Skeletal muscle satellite cell (primary cell): ENCODE results near the gene TOMM7.
A peak's percentile ranks its signal among the peaks of the same experiment; 100 is the strongest.

ENCODE experiments used
- H3K27me3 ChIP-seq: 2 replicates; pipeline ENCODE4 v1.7.0; 2013; ENCODE audit warnings: low read length; ENCODE audit not compliant: control insufficient read depth, insufficient read depth
- H3K36me3 ChIP-seq: 2 replicates; pipeline ENCODE4 v1.7.0; 2013; ENCODE audit warnings: mild to moderate bottlenecking, control low read depth, low read length; ENCODE audit not compliant: insufficient read depth
- H3K4me1 ChIP-seq: 2 replicates; pipeline ENCODE4 v1.7.0; 2013; ENCODE audit warnings: low read length; ENCODE audit not compliant: control insufficient read depth, insufficient read depth
- H3K4me2 ChIP-seq: 2 replicates; pipeline ENCODE4 v1.7.0; 2013; ENCODE audit warnings: mild to moderate bottlenecking, low read length
- H3K4me3 ChIP-seq: 2 replicates; pipeline ENCODE4 v1.7.0; 2013; ENCODE audit warnings: low read length
- H3K9ac ChIP-seq: 2 replicates; pipeline ENCODE4 v1.7.0; 2013; ENCODE audit warnings: mild to moderate bottlenecking, low read depth, low read length, moderate library complexity
- H3K9me3 ChIP-seq: replicated peaks from 2 replicates; pipeline ENCODE4 v1.7.0; 2013; ENCODE audit warnings: mild to moderate bottlenecking, control low read depth, low read length

Gene TOMM7

DNA sequence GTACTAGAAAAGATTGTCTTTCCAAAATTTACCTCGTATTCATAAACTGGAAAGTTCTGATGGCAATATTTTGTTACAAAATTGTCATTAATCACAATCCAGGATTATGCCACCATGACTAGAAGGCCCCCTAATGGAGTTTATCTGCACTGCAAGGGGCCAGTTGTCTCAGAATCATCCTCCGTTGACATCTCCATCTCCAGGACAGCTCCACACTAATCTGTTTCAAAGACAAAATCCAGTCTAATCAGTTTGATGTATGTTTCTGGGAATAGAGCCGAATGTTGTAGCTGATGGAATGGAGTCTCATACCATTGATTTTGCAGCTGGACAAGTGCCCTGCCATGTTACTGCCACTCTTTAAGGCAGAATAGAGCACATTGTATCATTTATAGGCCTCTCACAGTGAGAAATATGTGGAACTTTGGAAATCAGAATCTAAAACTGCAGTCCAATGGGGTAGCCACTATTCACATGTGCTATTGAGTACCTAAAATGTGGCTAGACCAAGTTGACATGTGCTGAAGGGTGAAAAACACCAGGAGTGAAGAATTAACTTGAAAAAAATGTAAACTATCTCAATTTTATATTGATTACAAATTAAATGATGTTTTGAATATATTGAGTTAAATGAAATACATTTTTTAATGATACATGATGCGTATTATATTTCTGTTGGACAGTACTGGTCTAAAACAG is 38.3 kb upstream of the TOMM7 start:
- Histone ChIP-seq H3K4me1 (peaks cover 63% of the 10 kb centered on the region), H3K9me3 (no peaks in the 10 kb centered on the region), H3K9ac (peak overlapping the region; percentile 46), H3K4me3 (no peak overlapping the region), H3K4me2 (no peak overlapping the region), H3K27me3 (no peaks in the 10 kb centered on the region), H3K36me3 (peaks cover 19% of the 10 kb centered on the region)

DNA sequence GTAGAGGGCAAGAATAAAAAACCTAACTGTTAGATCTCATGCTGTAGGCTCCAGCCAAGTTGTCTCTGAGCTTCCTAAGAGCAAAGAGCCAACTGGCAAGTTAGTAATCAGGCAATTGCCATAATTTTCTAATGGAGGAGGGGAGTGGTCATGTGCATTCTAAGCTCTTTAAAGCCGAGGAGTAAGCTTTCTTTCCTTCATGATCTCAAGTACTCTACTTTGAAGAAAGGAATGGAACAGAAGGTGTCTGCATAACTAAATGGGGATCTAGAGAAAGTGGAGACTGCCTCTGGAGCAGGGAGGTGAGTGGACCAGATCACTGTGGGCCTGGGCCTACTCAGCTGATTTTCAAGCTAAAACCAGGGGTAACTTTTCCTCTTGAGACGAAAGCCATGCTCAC is 37.7 kb upstream of the TOMM7 start:
- Histone ChIP-seq H3K9ac (peak overlapping the region; percentile 46), H3K4me3 (no peak overlapping the region), H3K36me3 (peaks cover 19% of the 10 kb centered on the region), H3K9me3 (no peaks in the 10 kb centered on the region), H3K4me1 (peaks cover 64% of the 10 kb centered on the region), H3K4me2 (no peak overlapping the region), H3K27me3 (no peaks in the 10 kb centered on the region)

DNA sequence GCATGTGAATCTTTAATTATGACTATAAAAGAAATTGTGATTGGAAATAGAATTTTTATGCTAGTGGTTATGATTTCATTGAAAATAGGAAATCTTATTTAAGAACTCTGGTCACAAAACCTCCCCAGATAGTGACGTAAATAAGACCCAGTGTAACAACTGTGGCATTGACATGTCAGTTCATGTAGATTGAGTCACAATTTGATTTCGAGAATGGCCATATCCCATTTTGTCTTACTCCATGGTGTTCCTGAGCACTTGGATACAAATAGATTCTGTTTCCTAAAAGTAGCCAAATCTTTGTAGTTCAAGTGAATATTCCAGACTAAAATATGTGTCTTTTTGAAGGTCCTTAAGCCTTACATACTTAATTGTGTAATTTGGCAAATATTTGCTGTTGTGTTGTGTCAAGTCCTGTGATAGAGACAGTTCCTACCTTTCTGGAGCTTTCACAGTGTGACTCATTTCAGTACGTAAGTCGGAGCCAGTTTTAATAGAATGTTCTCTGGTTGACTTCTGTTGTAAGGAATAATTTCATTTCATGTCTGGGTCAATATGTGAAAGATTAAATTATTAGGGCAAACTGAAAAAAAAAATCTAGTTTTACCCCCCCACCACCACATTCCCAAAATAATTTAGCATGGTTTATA is 37.1 kb upstream of the TOMM7 start:
- H3K4me1 ChIP-seq = peaks cover 60% of the 10 kb centered on the region
- peak overlapping the region; percentile 65 for H3K9ac ChIP-seq

DNA sequence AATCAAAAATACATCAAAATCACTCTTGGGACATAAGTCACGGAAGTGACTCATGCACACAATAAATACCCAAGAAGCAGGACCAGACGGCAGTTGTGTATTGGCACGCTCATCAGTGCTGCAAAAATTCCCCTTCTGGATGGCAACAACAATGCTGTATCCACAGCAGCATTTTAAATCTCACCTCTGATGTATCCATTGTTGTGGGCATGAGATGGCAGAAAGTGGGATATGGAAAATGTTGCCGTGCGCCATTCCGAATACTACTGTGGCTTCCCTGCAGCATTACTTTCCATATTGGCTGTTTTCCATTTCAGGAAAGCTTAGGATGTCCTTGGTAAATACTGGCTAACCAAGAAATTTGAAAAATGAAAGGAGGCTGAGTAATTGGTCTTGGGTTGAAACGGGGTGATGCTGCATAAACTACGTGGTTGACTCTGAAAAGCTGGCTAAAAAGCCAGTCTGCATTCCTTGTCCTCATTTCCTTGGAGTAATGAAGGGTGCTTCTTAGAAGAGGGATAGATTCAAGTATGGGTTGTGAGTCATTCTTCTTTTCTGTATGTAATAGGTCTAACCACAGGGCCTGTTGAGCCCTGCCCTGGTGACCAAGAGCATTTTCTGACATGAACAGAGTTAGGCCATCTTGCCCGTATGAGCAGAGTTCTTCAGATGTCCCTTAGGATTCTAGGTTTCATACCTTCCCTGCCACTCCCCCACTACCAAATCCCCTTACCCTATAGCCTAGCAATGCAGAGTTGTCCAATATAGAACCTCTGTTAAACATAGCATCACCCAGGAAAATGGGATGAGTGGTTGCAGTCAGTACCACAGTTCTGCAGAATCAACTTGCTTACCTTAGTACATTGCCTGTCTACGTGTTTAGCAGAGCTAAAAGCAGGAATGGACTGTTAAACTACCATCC is 36.3 kb upstream of the TOMM7 start:
- Histone ChIP-seq H3K9me3 (no peaks in the 10 kb centered on the region), H3K9ac (peak overlapping the region; percentile 65), H3K36me3 (peaks cover 19% of the 10 kb centered on the region), H3K4me3 (peak overlapping the region; percentile 11), H3K4me1 (peaks cover 52% of the 10 kb centered on the region), H3K4me2 (peak overlapping the region; percentile 55), H3K27me3 (no peaks in the 10 kb centered on the region)

More for the DNA sequence above, 37.1 kb upstream of the TOMM7 start:
- Histone ChIP-seq H3K36me3 (peaks cover 19% of the 10 kb centered on the region), H3K4me2 (peak overlapping the region; percentile 16), H3K27me3 (no peaks in the 10 kb centered on the region), H3K9me3 (no peaks in the 10 kb centered on the region), H3K4me3 (no peak overlapping the region)

DNA sequence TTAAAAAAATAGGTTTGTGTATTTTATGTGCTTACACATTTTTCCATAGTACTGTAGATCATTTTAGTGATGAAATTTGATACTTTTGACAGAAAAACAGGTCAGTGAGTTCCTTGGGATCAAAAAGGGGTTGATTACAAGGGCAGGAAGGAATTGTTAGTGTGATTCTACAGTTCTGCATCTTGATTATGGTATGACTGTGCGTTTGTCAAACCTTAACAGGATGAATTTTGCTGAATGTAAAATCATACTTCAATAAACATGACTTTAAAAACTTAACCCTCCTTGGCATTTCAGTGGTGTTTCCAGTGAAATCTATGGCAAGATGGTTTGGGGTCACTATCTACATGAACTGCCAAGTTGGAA is 35.6 kb upstream of the TOMM7 start:
- H3K9ac ChIP-seq = peak overlapping the region; percentile 65
- peak overlapping the region; percentile 13 for H3K4me3 ChIP-seq
- H3K36me3 ChIP-seq = peaks cover 19% of the 10 kb centered on the region
- no peaks in the 10 kb centered on the region for H3K9me3 ChIP-seq
- H3K4me2 ChIP-seq = peak overlapping the region; percentile 55
- peaks cover 48% of the 10 kb centered on the region for H3K4me1 ChIP-seq
- H3K27me3 ChIP-seq = no peaks in the 10 kb centered on the region

DNA sequence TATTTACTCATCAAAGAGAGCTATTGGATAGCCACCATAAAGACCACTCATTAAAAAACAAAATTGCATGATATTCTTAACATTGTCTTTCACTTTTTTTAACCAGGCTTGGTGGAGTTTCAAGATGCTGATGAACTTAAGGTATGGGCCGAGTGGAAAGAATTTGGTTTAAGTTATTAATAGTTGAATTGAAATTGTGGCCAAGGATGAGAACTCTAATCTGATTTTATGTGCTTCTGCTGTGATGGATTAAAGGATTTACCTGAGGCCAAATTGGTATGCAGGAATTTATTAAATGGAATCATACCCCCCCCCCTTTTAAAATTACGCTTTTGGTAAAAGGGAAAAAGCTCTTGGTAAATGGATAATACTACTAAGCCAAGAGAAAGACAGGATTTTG is 33.8 kb upstream of the TOMM7 start:
- Histone ChIP-seq H3K9me3 (no peaks in the 10 kb centered on the region), H3K27me3 (no peaks in the 10 kb centered on the region), H3K36me3 (peaks cover 18% of the 10 kb centered on the region), H3K4me2 (peak overlapping the region; percentile 87), H3K9ac (peak overlapping the region; percentile 99), H3K4me3 (peak overlapping the region; percentile 91), H3K4me1 (peaks cover 48% of the 10 kb centered on the region)

DNA sequence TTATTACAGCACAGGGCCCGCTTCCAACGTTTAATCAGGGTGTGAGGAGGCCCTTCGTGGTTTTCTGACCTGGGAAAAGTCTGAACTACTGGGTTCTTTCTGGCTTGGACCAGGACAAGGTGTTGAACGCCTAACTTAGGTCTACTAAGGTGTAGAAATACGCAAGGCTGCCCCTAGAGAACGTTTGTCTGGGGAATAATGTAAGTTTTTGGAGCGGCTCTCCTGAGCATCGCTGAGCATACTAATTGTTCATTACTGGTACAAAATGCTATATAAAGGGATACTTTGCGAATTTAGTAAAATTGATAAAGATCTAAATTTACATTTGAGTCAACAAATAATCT is 32.4 kb upstream of the TOMM7 start:
- H3K36me3 ChIP-seq = peaks cover 4% of the 10 kb centered on the region
- peak overlapping the region; percentile 99 for H3K9ac ChIP-seq
- H3K9me3 ChIP-seq = no peaks in the 10 kb centered on the region
- H3K4me2 ChIP-seq = peak overlapping the region; percentile 87
- peaks cover 42% of the 10 kb centered on the region for H3K4me1 ChIP-seq
- peak overlapping the region; percentile 91 for H3K4me3 ChIP-seq
- no peaks in the 10 kb centered on the region for H3K27me3 ChIP-seq

DNA sequence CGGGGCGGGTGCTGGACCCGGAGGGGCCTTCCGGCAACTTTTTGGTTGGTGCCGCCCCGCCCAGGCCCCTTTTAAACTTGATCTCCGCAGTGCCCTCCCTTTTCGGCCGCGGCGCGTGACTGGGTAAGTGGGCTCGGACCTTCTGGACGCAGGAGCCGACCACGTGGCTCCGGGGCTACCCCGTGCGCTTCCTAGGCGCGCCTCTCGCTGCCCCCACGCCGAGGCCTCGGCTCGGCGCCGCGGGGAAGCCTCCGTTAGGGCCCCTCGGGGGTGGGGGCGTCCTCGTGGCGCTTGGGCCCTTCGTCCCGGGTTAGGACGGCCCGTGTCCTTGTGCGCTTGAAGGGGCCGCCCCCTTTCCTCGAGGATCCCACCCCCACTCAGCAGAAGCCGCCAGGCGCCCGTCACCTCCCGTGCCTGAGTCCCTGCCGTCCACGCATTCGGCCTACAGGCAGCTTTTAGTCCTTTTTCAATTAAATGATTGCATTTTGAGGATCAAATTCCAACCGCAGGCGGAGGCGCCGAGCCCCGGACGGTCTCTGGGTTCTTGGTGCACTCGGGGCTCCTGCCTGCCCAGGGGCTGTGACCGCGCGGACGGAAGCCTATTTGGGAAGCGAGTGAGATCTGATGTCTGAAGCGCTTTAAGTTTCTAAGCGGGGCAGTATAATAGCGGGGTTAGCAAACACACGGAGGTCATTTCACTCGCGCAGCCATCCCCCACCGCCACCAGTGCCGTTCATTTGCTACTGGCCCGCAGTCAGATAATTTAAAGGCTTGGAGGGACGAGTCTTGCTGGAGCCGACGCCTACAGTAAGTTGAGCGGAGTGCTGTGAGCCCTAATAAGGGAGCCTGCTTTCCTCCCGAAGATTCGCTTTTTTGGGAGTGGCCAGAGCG is 31.8 kb upstream of the TOMM7 start:
- Histone ChIP-seq H3K4me2 (peak overlapping the region; percentile 87), H3K9ac (peak overlapping the region; percentile 99), H3K4me1 (peaks cover 36% of the 10 kb centered on the region), H3K27me3 (no peaks in the 10 kb centered on the region), H3K4me3 (peak overlapping the region; percentile 91), H3K9me3 (no peaks in the 10 kb centered on the region), H3K36me3 (peaks cover 4% of the 10 kb centered on the region)

DNA sequence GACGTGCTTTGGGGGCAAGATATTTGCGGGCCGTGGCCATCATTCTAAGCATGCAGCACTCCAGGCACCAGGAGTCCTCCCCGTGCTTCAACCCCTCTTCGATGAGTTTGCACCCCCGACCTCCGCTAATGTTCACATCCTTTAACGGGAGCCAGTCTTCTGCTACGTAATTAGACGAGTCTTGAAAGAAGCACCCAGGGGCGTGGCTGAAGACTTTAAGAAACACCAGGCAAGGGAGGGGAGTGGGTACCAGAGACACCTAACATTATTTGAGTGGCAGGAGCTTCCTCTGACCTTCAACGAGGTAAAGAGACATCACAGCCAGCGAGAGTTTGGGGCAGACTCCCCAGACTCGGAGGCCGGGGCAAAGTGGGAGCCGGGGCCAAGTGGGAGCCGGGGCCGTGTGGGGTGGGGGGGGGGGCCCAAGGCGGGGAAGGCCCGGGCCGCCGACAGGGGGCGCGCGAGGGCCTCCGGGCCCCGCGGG is 31.1 kb upstream of the TOMM7 start:
- peaks cover 30% of the 10 kb centered on the region for H3K4me1 ChIP-seq
- no peaks in the 10 kb centered on the region for H3K27me3 ChIP-seq
- peak overlapping the region; percentile 91 for H3K4me3 ChIP-seq
- H3K9ac ChIP-seq = peak overlapping the region; percentile 99
- H3K4me2 ChIP-seq = peak overlapping the region; percentile 87
- H3K9me3 ChIP-seq = no peaks in the 10 kb centered on the region
- peaks cover 4% of the 10 kb centered on the region for H3K36me3 ChIP-seq

DNA sequence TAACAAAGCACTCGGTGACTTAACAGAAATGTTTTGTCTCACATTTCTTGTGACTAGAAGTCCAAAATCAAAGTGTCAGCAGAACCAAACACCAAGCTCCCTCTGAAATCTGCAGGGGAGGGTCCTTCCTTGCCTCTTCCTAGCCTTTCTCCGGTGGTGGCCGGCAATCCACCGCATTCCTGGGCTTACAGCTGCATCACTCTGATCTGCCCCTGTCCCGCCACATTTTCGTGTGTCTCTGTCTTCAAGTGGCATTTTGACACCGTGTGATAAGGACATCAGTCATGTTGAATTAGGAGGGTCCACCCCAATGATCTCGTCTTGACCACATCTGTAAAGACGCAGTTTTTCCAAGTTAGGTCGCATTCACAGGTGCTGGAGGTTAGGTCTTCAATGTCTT is 30.5 kb upstream of the TOMM7 start:
- Histone ChIP-seq H3K9ac (no peak overlapping the region), H3K27me3 (no peaks in the 10 kb centered on the region), H3K4me1 (peaks cover 24% of the 10 kb centered on the region), H3K9me3 (no peaks in the 10 kb centered on the region), H3K4me3 (no peak overlapping the region), H3K36me3 (peaks cover 4% of the 10 kb centered on the region), H3K4me2 (no peak overlapping the region)
